Endothelial cell of umbilical vein (primary cell): ENCODE results near the gene RASL11A. TPM values are rescaled to one million over a fixed set of nuclear protein-coding genes. Genes with fewer than 3 reads are reported as not detected.

Experiments
- BruUV-seq: library from RNA; stranded (reverse); fragments of 400-500 nt; replicated peaks from 2 replicates; lab custom pipeline; 2021; lab: Mats Ljungman, UMichigan
- CTCF ChIA-PET: fragments of 300-600, 350-600 bp; sonication (Branson Sonifier 250); formaldehyde crosslinking; loops from one replicate; lab custom pipeline; 2021; ENCODE audit warnings: antibody characterized with exemption, inconsistent platforms; lab: Charles Lee
- POLR2A ChIA-PET: fragments of 300-600, 350-600 bp; sonication (Branson Sonifier 250); formaldehyde crosslinking; loops from one replicate; lab custom pipeline; 2021; ENCODE audit warnings: antibody characterized with exemption, inconsistent platforms; lab: Charles Lee
- DNase-seq: peaks from one replicate; pipeline ENCODE4 v3.0.0-alpha.2; 2011; ENCODE audit warnings: low read depth, low spot score
- FAIRE-seq: peaks from 2 replicates; lab custom pipeline; 2011; peaks lifted over from hg19 to GRCh38; lab: Jason Lieb, UNC
- H2AFZ ChIP-seq: 2 replicates; pipeline ENCODE4 v1.6.0; 2012; ENCODE audit warnings: low read depth, low read length, control low read depth, inconsistent platforms
- H3K27ac ChIP-seq: 2 replicates; pipeline ENCODE4 v1.5.1; 2011; ENCODE audit warnings: low read depth, mild to moderate bottlenecking, control low read depth, low read length, moderate library complexity; ENCODE audit not compliant: insufficient read depth
- H3K27me3 ChIP-seq, 2 experiments: 2 replicates each; pipeline versions ENCODE4 v1.6.0 to v1.6.1; 2011; ENCODE audit warnings: low read length in 2 of 2, mixed read lengths in 1 of 2; ENCODE audit not compliant: control insufficient read depth in 2 of 2, insufficient read depth in 2 of 2
- H3K36me3 ChIP-seq, 2 experiments: 2 replicates in 1 of 2; 3 replicates in 1 of 2; pipeline ENCODE4 v1.5.1; 2011; ENCODE audit warnings: low read length in 2 of 2, mild to moderate bottlenecking in 1 of 2, moderate library complexity in 1 of 2; ENCODE audit not compliant: control insufficient read depth in 2 of 2, insufficient read depth in 2 of 2; ENCODE audit errors: extremely low read depth in 1 of 2
- H3K4me1 ChIP-seq: 3 replicates; pipeline ENCODE4 v1.5.1; 2011; ENCODE audit warnings: mild to moderate bottlenecking, low read length; ENCODE audit not compliant: control insufficient read depth, insufficient read depth; ENCODE audit errors: extremely low read depth
- H3K4me2 ChIP-seq: 2 replicates; pipeline ENCODE4 v1.6.1; 2011; ENCODE audit warnings: low read length, control low read depth, mixed read lengths; ENCODE audit not compliant: insufficient read depth
- H3K4me3 ChIP-seq, 3 experiments: fragments of 200-600 bp in 1 of 3; sonication (generic), shearing (Covaris generic) in 1 of 3; replicated peaks in 1 of 3; 2 replicates each; pipeline ENCODE4 v1.5.1; 2011 to 2016; ENCODE audit warnings: control low read depth in 3 of 3, low read length in 3 of 3, mild to moderate bottlenecking in 2 of 3, inconsistent platforms in 1 of 3, low read depth in 1 of 3, moderate library complexity in 1 of 3; ENCODE audit not compliant: insufficient read depth in 1 of 3
- H3K79me2 ChIP-seq: 2 replicates; pipeline ENCODE4 v1.6.0; 2012; ENCODE audit warnings: low read length, inconsistent platforms; ENCODE audit not compliant: control insufficient read depth, insufficient read depth
- H3K9ac ChIP-seq: replicated peaks from 2 replicates; pipeline ENCODE3; 2011; ENCODE audit warnings: low read length, control low read depth; ENCODE audit not compliant: insufficient read depth; ENCODE audit errors: extremely low read depth
- H3K9me1 ChIP-seq: replicated peaks from 3 replicates; pipeline ENCODE4 v1.6.0; 2011; ENCODE audit warnings: mild to moderate bottlenecking, low read length; ENCODE audit not compliant: control insufficient read depth, insufficient read depth; ENCODE audit errors: extremely low read depth
- H3K9me3 ChIP-seq: replicated peaks from 2 replicates; pipeline ENCODE4 v1.5.1; 2012; ENCODE audit warnings: low read length, inconsistent platforms; ENCODE audit not compliant: control insufficient read depth, insufficient read depth
- H4K20me1 ChIP-seq: replicated peaks from 2 replicates; pipeline ENCODE3; 2011; ENCODE audit warnings: mild to moderate bottlenecking, low read length; ENCODE audit not compliant: control insufficient read depth, insufficient read depth; ENCODE audit errors: extremely low read depth
- EZH2 ChIP-seq: IDR thresholded peaks from 2 replicates; pipeline ENCODE4 v1.6.1; 2012; ENCODE audit warnings: borderline replicate concordance, low read depth, mild to moderate bottlenecking, moderate library complexity, low read length, inconsistent platforms; ENCODE audit not compliant: severe bottlenecking
- FOS ChIP-seq: IDR thresholded peaks from 2 replicates; pipeline ENCODE4 v1.6.1; 2011; ENCODE audit warnings: mild to moderate bottlenecking, low read length, moderate library complexity, borderline replicate concordance; ENCODE audit not compliant: insufficient read depth
- GATA2 ChIP-seq: IDR thresholded peaks from 2 replicates; pipeline ENCODE4 v1.7.0; 2011; ENCODE audit warnings: low read depth, mild to moderate bottlenecking, moderate library complexity, mixed read lengths, low read length; ENCODE audit not compliant: insufficient read length, insufficient read depth
- JUN ChIP-seq: IDR thresholded peaks from 2 replicates; pipeline ENCODE4 v1.6.1; 2011; ENCODE audit warnings: borderline replicate concordance, low read depth; ENCODE audit not compliant: insufficient read length, insufficient read depth
- MYC ChIP-seq: IDR thresholded peaks from one replicate; pipeline ENCODE4 v1.6.1; 2011; ENCODE audit warnings: mild to moderate bottlenecking, low read depth, low read length
- POLR2A ChIP-seq: IDR thresholded peaks from 2 replicates; pipeline ENCODE4 v1.6.1; 2012; ENCODE audit warnings: low read depth, mild to moderate bottlenecking, control low read depth, low read length
- POLR2AphosphoS5 ChIP-seq: IDR thresholded peaks from 2 replicates; pipeline ENCODE4 v1.6.1; 2012; ENCODE audit warnings: low read depth, mild to moderate bottlenecking, control low read depth, low read length, moderate library complexity; ENCODE audit not compliant: insufficient read depth
- dilution Hi-C: fragments of 300-500 bp; cut with MboI; formaldehyde crosslinking; loops from one replicate; pipeline ENCODE4 v1.15.0; 2019; ENCODE audit warnings: low sequenced_read_pairs; ENCODE audit not compliant: extremely low pct_ligation_motif_present
- intact Hi-C: fragments of 100-400 bp; cut with micrococcal nuclease; formaldehyde crosslinking; loops from one replicate; pipeline ENCODE4 v1.10.0; 2022
- polyA plus RNA-seq, 4 experiments: library from polyadenylated mRNA; depleted of rRNA in 3 of 4; stranded (reverse) in 3 of 4; unstranded in 1 of 4; fragments of >200 nt; gene quantifications; 2 replicates each; pipeline versions ENCODE4 v1.2.1 to v1.2.3, GENCODE V29; 2011 to 2012; ENCODE audit warnings: missing spikeins in 1 of 4
- total RNA-seq: library from RNA; stranded (reverse); gene quantifications from 2 replicates; pipeline ENCODE4 v1.2.3, GENCODE V29; 2021
- TF ChIP-seq, protein P1 (sequence below), 2 donors: IDR thresholded peaks; 1 replicate in 1 of 2; 2 replicates in 1 of 2; pipeline ENCODE4 v1.5.1; 2011; ENCODE audit warnings: low read length in 2 of 2, mild to moderate bottlenecking in 2 of 2, moderate library complexity in 2 of 2, control low read depth in 1 of 2, inconsistent platforms in 1 of 2, low read depth in 1 of 2; ENCODE audit not compliant: insufficient read depth in 1 of 2; ENCODE audit errors: extremely low read depth in 1 of 2
- TF ChIP-seq, protein P2 (sequence below): IDR thresholded peaks from 2 replicates; pipeline ENCODE4 v1.6.1; 2011; ENCODE audit not compliant: insufficient read depth, insufficient read length

RASL11A gene
- total and polyA plus RNA-seq, 2 donors (not counting 3 experiments of a cell fraction or from before 2014, with no cell fraction given) = 1.2 to 1.3 TPM

GRCh38 chr13:27251166-27252091, 19.2 kb upstream of the RASL11A start, which contains the start of gene RPL21:
Gene RPL21, plus strand, starts transcription at chr13:27251558. Its CDS starts 2,219 bp downstream, at chr13:27253777.
- H3K79me2 ChIP-seq = peaks cover 42% of the 10 kb centered on the region
- TF ChIP-seq POLR2A (peak; percentile 92), JUN (no peak), MYC (peak; percentile 80), FOS (no peak), EZH2 (no peak), POLR2AphosphoS5 (peak; percentile 90), GATA2 (no peak)
- TF ChIP-seq, protein P1, sequence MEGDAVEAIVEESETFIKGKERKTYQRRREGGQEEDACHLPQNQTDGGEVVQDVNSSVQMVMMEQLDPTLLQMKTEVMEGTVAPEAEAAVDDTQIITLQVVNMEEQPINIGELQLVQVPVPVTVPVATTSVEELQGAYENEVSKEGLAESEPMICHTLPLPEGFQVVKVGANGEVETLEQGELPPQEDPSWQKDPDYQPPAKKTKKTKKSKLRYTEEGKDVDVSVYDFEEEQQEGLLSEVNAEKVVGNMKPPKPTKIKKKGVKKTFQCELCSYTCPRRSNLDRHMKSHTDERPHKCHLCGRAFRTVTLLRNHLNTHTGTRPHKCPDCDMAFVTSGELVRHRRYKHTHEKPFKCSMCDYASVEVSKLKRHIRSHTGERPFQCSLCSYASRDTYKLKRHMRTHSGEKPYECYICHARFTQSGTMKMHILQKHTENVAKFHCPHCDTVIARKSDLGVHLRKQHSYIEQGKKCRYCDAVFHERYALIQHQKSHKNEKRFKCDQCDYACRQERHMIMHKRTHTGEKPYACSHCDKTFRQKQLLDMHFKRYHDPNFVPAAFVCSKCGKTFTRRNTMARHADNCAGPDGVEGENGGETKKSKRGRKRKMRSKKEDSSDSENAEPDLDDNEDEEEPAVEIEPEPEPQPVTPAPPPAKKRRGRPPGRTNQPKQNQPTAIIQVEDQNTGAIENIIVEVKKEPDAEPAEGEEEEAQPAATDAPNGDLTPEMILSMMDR (IDR thresholded peaks at IDR 0.05; ENCODE audit: extremely low read depth in 1 of 2, insufficient read depth in 1 of 2, low read depth in 1 of 2, low read length in 2 of 2) = no peak
- TF ChIP-seq, protein P2, sequence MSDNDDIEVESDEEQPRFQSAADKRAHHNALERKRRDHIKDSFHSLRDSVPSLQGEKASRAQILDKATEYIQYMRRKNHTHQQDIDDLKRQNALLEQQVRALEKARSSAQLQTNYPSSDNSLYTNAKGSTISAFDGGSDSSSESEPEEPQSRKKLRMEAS = peak; percentile 76
- TSS peak; percentile 51 for BruUV-seq
- no peaks in the 10 kb centered on the region for H3K9me3 ChIP-seq
- peak within 1 kb of the TSS; percentile 70 to 100 (median 96) for H3K4me3 ChIP-seq
- no peaks in the 10 kb centered on the region for H3K27me3 ChIP-seq
- H3K27ac ChIP-seq = peak within 1 kb of the TSS; percentile 94
- peaks cover 19% of the 10 kb centered on the region for H3K4me1 ChIP-seq
- DNase-seq (peak; percentile 98), FAIRE-seq (peak; percentile 87)
- no peaks in the 10 kb centered on the region for H3K9me1 ChIP-seq
- ChIA-PET CTCF (interaction anchor here (1.0 to 1.1 kb wide), 2 partner anchors 19 to 79 kb away, joined by 3 to 4 read pairs; partner anchors contain the start of gene RASL11A), POLR2A (interaction anchor here (0.6 kb wide), 1 partner anchor 19 kb away, joined by 3 read pairs; the partner anchor contains the start of gene RASL11A)
- peak within 1 kb of the TSS; percentile 99 for H3K9ac ChIP-seq
- intact Hi-C loops (loop anchor here (1.0 kb wide), 3 partner anchors 19 to 80 kb away; partner anchors contain the start of genes RASL11A and USP12), dilution Hi-C loops (no loop called here)
- H4K20me1 ChIP-seq = peaks cover 2% of the 10 kb centered on the region
- H3K36me3 ChIP-seq = peaks cover 2 to 6% of the 10 kb centered on the region in 2 experiments
- peak within 1 kb of the TSS; percentile 46 for H2AFZ ChIP-seq
- H3K4me2 ChIP-seq = peak within 1 kb of the TSS; percentile 99
